Measurements from ENCODE around the gene SNX5. TPM values are rescaled to one million over a fixed set of nuclear protein-coding genes. Genes with fewer than 3 reads are reported as not detected.

Gene SNX5
- total and polyA plus RNA-seq, 9 of the 15 experiments (the other 6 are each of a cell fraction or from before 2014, with no cell fraction given): 53.5 to 276 (median 160) TPM

- TF ChIP-seq ZNF740 (CRISPR knock-in tag; IDR thresholded peaks at IDR 0.05) (no peak), ZNF740 (tag; IDR thresholded peaks at IDR 0.05) (no peak), MYBL2 (IDR thresholded peaks at IDR 0.05; ENCODE audit: low read depth) (no peak), MYBL2 (CRISPR knock-in tag; IDR thresholded peaks at IDR 0.05; ENCODE audit: borderline replicate concordance) (no peak), ZNF717 (CRISPR knock-in tag; IDR thresholded peaks at IDR 0.05) (no peak), IFI16 (CRISPR knock-in tag; IDR thresholded peaks at IDR 0.05) (no peak), C11orf30 (IDR thresholded peaks at IDR 0.05; ENCODE audit: low read depth) (peak; percentile 79), MEIS2 (IDR thresholded peaks at IDR 0.05; ENCODE audit: partially characterized antibody) (peak; percentile 94), ETS1 (conservative IDR thresholded peaks at IDR 0.05; ENCODE audit: control insufficient read depth, low read depth, low read length) (no peak), MBD2 (IDR thresholded peaks at IDR 0.05; ENCODE audit: borderline replicate concordance, low read depth) (no peak), TCF3 (CRISPR knock-in tag; IDR thresholded peaks at IDR 0.05) (peak; percentile 86), KAT7 (CRISPR knock-in tag; IDR thresholded peaks at IDR 0.05; ENCODE audit: borderline replicate concordance) (no peak), ZNF3 (CRISPR knock-in tag; IDR thresholded peaks at IDR 0.05) (no peak), ZBTB1 (CRISPR knock-in tag; IDR thresholded peaks at IDR 0.05; ENCODE audit: borderline replicate concordance, low read depth) (no peak), ELF4 (CRISPR knock-in tag; IDR thresholded peaks at IDR 0.05) (no peak), RUNX1 (IDR thresholded peaks at IDR 0.05; ENCODE audit: low read depth) (no peak), KAT2B (IDR thresholded peaks at IDR 0.05; ENCODE audit: low read depth, low read length) (no peak), ZNF197 (CRISPR knock-in tag; IDR thresholded peaks at IDR 0.05; ENCODE audit: low read depth) (no peak), POLR2AphosphoS2 (IDR thresholded peaks at IDR 0.05; ENCODE audit: low read length) (no peak), POLR3A (IDR thresholded peaks at IDR 0.05; ENCODE audit: borderline replicate concordance, extremely low read depth, insufficient read depth, insufficient read length) (no peak), GABPB2 (CRISPR knock-in tag; conservative IDR thresholded peaks at IDR 0.05) (no peak), ILK (tag; IDR thresholded peaks at IDR 0.05; ENCODE audit: borderline replicate concordance, low read depth) (no peak), ZNF146 (CRISPR knock-in tag; IDR thresholded peaks at IDR 0.05; ENCODE audit: unreplicated experiment) (no peak)
- TF ChIP-seq, protein P1, sequence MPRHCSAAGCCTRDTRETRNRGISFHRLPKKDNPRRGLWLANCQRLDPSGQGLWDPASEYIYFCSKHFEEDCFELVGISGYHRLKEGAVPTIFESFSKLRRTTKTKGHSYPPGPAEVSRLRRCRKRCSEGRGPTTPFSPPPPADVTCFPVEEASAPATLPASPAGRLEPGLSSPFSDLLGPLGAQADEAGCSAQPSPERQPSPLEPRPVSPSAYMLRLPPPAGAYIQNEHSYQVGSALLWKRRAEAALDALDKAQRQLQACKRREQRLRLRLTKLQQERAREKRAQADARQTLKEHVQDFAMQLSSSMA (CRISPR knock-in tag; IDR thresholded peaks at IDR 0.05): no peak
- TF ChIP-seq, protein P2, sequence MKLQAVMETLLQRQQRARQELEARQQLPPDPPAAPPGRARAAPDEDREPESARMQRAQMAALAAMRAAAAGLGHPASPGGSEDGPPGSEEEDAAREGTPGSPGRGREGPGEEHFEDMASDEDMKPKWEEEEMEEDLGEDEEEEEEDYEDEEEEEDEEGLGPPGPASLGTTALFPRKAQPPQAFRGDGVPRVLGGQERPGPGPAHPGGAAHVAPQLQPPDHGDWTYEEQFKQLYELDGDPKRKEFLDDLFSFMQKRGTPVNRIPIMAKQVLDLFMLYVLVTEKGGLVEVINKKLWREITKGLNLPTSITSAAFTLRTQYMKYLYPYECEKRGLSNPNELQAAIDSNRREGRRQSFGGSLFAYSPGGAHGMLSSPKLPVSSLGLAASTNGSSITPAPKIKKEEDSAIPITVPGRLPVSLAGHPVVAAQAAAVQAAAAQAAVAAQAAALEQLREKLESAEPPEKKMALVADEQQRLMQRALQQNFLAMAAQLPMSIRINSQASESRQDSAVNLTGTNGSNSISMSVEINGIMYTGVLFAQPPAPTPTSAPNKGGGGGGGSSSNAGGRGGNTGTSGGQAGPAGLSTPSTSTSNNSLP (IDR thresholded peaks at IDR 0.05; ENCODE audit: borderline replicate concordance, low read depth, low read length): no peak
Measured at GRCh38 chr20:17925141-17925939, 43.3 kb downstream of the SNX5 start (continued).

Data from K562 (cell line).